Retina (tissue), 1 donor: Measurements from ENCODE around the gene LY6G5C.

Experiments
- DNase-seq: peaks from one replicate; pipeline ENCODE4 v3.0.0-alpha.2; 2016

LY6G5C gene

DNA sequence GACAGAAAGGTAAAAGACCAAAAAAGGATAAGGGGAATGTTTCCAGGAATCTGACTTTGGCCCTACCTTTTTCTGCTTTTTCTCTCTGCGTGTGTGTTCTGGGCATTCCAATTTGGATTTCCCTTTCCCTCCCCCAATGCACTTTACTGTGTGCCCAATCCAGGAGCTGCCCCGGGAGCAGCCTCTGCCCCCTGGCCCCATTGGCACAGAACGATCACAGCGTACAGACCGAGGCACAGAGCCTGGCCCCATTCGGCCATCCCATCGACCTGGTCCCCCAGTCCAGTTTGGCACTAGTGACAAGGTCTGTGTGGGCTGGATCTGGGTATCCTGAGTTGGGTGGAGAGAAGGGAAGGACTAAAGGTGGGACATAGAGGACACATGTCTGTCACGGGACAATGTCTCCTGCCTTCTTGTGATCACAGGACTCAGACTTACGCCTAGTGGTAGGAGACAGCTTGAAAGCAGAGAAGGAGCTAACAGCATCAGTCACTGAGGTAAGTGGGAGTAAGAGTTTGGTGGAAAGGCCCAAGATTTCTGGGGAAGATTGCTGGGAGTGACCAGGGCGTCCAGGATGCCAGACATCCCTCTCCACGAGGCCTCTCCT, 45.8 kb downstream of the LY6G5C start:
- no peak for DNase-seq

DNA sequence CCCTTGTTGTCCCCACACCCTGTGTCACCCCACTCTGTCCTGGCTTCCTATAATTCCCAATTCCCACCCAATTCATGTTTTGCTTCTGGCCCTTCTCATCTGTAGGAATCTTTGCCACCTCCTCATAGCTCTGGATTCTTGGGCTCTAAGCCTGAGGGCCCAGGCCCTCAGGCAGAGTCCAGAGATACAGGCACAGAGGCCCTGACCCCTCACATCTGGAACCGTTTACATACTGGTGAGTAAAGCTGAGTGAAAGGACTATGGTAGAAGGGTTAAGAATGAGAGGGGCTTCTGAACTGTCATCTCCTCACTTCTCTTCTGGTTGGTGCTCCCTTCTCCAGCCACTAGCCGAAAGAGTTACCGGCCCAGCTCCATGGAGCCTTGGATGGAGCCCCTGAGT, 46.7 kb downstream of the LY6G5C start:
- DNase-seq: no peak

DNA sequence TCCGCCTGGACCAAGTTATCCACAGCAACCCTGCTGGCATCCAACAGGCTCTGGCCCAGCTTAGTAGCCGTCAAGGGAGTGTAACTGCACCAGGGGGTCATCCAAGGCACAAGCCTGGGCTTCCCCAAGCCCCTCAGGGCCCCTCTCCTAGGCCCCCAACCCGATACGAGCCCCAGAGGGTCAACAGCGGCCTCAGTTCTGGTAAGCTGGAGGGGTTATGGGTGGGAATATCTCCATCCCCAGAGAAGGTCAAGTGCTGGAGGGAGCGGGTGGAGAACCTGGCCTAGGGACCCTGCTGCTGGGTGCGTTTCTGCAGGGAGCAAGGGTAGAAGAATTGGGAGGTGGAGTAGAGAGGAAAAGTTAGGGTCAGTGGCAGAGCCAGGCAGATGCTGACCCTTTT, 47.4 kb downstream of the LY6G5C start:
- no peak for DNase-seq

DNA sequence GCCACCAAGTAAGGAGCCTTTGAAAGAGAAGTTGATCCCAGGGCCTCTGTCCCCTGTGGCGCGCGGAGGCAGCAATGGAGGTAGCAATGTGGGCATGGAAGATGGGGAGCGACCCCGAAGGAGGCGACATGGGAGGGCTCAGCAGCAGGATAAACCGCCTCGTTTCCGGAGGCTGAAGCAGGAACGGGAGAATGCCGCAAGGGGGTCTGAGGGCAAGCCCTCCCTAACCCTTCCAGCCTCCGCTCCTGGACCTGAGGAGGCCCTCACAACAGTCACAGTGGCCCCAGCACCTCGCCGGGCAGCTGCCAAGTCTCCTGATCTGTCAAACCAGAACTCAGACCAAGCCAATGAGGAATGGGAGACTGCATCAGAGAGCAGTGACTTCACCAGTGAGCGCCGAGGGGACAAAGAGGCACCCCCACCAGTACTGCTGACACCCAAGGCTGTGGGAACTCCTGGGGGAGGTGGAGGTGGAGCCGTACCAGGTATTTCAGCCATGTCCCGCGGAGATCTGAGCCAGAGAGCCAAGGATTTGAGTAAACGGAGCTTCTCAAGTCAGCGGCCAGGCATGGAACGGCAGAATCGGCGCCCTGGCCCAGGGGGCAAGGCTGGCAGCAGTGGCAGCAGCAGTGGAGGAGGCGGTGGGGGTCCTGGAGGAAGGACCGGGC, 48.5 kb downstream of the LY6G5C start:
- no peak for DNase-seq

DNA sequence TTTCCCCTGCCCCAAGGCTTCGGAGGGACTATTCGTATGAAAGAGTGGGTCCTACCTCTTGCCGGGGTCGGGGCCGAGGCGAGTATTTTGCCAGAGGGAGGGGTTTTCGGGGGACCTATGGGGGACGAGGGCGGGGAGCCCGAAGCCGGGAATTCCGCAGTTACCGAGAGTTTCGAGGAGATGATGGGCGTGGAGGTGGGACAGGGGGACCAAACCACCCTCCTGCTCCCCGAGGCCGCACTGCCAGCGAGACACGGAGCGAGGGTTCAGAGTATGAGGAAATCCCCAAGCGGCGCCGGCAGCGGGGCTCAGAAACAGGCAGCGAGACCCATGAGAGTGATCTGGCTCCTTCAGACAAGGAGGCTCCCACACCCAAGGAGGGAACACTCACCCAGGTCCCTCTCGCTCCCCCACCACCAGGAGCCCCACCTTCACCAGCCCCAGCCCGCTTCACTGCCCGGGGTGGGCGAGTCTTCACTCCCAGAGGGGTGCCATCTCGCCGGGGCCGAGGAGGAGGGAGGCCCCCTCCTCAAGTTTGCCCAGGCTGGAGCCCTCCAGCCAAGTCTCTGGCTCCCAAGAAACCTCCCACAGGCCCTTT, 49.1 kb downstream of the LY6G5C start:
- DNase-seq: no peak

DNA sequence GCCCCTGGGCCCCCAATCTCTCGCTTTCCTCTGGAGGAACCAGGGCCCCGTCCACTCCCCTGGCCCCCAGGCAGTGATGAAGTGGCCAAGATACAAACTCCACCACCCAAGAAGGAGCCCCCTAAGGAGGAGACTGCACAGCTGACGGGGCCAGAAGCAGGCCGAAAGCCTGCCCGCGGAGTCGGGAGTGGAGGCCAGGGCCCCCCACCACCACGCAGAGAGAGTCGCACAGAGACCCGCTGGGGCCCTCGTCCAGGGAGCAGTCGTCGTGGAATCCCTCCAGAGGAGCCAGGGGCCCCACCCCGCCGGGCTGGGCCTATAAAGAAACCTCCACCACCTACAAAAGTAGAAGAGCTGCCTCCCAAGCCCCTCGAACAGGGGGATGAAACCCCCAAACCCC, 49.7 kb downstream of the LY6G5C start:
- no peak for DNase-seq

DNA sequence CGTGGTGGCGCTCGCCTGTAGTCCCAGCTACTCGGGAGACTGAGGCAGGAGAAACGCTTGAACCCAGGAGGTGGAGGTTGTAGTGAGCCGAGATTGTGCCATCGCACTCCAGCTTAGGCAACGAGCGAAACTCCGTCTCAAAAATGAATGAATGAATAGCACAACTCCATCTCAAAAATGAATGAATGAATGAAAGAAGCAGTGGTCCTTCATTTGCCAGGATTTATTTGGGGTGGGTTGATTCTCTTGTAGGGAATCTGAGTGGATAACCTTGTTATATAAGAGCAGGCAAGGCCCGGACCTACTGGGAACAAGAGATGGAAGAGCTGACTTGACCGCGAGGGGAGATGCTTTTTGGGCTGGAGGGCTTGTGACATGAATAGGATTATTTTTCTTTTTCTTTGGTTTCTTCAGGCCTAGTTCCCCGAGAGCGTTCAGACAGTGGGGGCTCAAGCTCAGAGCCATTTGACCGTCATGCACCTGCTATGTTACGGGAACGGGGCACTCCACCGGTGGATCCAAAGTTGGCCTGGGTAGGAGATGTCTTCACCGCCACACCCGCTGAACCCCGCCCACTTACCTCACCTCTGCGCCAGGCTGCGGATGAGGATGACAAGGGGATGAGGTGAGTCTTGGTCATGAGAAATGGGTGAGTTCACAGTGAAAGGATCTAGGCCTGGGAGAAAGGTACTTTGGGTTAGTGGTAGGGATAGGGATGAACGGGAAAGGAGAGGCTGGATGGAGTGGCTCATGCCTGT, 50.5 kb downstream of the LY6G5C start:
- no peak for DNase-seq

DNA sequence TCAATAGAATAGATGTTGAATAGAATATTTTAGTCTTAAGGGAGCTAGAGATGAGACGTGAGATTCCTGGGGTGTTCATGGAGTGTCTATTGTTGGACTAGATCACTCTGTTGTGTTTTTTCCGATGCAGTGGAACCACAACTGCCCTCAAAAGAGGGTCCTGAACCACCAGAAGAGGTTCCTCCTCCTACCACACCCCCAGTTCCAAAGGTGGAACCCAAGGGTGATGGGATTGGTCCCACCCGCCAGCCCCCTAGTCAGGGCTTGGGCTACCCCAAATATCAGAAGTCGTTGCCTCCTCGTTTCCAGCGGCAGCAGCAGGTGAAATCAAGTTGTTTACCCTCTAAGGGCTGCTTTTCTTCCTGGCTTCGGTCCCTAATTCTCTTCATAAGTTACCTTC, 51.9 kb downstream of the LY6G5C start:
- no peak for DNase-seq

DNA sequence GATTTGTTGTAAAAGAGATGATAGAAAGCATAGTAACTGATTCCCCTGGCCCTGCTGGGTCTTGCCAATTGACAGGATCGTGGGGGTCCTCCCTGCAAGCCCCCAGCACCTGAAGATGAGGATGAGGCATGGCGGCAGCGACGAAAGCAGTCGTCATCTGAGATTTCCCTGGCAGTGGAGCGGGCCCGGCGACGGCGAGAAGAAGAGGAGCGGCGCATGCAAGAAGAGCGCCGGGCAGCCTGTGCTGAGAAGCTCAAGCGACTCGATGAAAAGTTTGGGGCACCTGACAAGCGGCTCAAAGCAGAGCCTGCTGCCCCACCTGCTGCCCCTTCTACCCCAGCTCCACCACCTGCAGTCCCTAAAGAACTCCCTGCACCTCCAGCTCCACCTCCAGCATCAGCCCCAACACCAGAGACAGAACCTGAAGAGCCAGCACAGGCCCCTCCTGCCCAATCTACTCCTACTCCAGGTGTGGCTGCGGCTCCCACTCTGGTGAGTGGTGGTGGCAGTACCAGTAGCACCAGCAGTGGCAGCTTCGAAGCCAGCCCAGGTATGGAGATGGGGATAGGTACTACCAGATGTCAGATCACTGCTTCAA, 53.1 kb downstream of the LY6G5C start:
- no peak for DNase-seq

DNA sequence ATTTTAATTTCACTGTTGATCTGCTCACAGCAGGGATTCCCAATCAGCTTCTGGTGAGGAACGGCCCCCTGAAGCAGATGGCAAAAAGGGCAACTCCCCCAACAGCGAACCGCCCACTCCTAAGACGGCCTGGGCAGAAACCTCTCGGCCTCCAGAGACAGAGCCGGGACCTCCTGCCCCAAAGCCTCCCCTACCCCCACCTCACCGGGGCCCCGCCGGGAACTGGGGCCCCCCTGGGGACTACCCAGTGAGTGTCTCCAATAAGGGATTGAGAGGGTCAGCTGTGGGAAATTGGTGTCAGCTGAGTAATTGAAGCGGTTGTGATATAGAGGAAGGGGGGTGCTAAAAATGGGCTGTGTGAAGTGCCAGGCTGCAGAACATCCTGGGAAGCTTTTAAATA, 53.9 kb downstream of the LY6G5C start:
- no peak for DNase-seq
